ENCODE measurements around the gene TRMU.

TRMU gene

GRCh38 chr22:46355996-46356471 lies 20.5 kb downstream of the TRMU start:
- no peak for DNase-seq (ENCODE audit: low spot score)

- no peak for DNase-seq (ENCODE audit: low spot score)
Measured at GRCh38 chr22:46356496-46357480, 21.3 kb downstream of the TRMU start.

GRCh38 chr22:46357711-46358520 lies 22.4 kb downstream of the TRMU start:
- DNase-seq (ENCODE audit: low spot score): no peak

- no peak for DNase-seq (ENCODE audit: low spot score)
Measured at GRCh38 chr22:46358766-46359165, 23.3 kb downstream of the TRMU start.

- DNase-seq (ENCODE audit: low spot score): no peak
Measured at GRCh38 chr22:46359362-46359761, 23.8 kb downstream of the TRMU start.

- DNase-seq (ENCODE audit: low spot score): no peak
Measured at GRCh38 chr22:46360097-46360496, 24.6 kb downstream of the TRMU start.

- DNase-seq (ENCODE audit: low spot score): no peak
Measured at GRCh38 chr22:46360891-46361290, 25.4 kb downstream of the TRMU start.

GRCh38 chr22:46361826-46362202 lies 26.3 kb downstream of the TRMU start:
- DNase-seq (ENCODE audit: low spot score): no peak

GRCh38 chr22:46362203-46362933 lies 26.9 kb downstream of the TRMU start:
- DNase-seq (ENCODE audit: low spot score): no peak

- no peak for DNase-seq (ENCODE audit: low spot score)
Measured at GRCh38 chr22:46362934-46363515, 27.5 kb downstream of the TRMU start.

- no peak for DNase-seq (ENCODE audit: low spot score)
Measured at GRCh38 chr22:46363611-46364321, 28.3 kb downstream of the TRMU start.

- DNase-seq (ENCODE audit: low spot score): no peak
Measured at GRCh38 chr22:46364341-46365165, 29.0 kb downstream of the TRMU start.

GRCh38 chr22:46365166-46365624 lies 29.7 kb downstream of the TRMU start:
- no peak for DNase-seq (ENCODE audit: low spot score)

- no peak for DNase-seq (ENCODE audit: low spot score)
Measured at GRCh38 chr22:46366327-46366731, 30.8 kb downstream of the TRMU start.

- DNase-seq (ENCODE audit: low spot score): no peak
Measured at GRCh38 chr22:46366801-46367706, 31.5 kb downstream of the TRMU start.

GRCh38 chr22:46367707-46368191 lies 32.2 kb downstream of the TRMU start:
- no peak for DNase-seq (ENCODE audit: low spot score)

- DNase-seq (ENCODE audit: low spot score): no peak
Measured at GRCh38 chr22:46368422-46368821, 32.9 kb downstream of the TRMU start.

GRCh38 chr22:46368871-46369715 lies 33.6 kb downstream of the TRMU start:
- no peak for DNase-seq (ENCODE audit: low spot score)
